ENCODE results near the gene INTS6L. TPM values are rescaled to one million over a fixed set of nuclear protein-coding genes. Genes with fewer than 3 reads are reported as not detected.

INTS6L gene
- polyA plus RNA-seq, 3 donors, result 2.7 to 29.0 (median 3.0) TPM

DNA sequence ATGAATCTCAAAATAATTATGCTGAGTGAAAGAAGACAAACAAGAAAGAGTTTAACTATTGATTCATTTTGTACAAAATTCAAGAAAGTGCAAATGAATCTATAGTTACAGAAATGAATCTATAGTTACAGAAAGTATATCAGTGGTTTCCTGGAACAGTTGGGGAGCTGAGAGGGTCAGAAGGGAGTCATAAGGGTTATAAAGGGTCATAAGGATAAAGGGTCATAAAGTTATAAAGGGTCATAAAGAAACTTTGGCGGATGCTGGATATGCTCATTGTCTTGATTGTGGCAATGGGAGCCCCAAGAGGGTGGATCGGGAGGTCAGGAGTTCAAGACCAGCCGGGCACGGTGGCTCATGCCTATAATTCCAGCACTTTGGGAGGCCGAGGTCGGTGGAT, 26.0 kb upstream of the INTS6L start:
- H3K27me3 ChIP-seq (ENCODE audit: control insufficient read depth in 2 of 2, insufficient read depth in 2 of 2, low read length in 2 of 2), result no peaks in the 10 kb centered on the region
- H2AFZ ChIP-seq (ENCODE audit: insufficient read depth, low read depth, low read length, poor library complexity, severe bottlenecking), result no peak overlapping the region
- no peak overlapping the region for H3K4me3 Mint-ChIP-seq
- H3K9ac ChIP-seq (ENCODE audit: insufficient read depth, low read length, poor library complexity, severe bottlenecking), result no peak overlapping the region
- no peaks in the 10 kb centered on the region for H3K4me1 Mint-ChIP-seq
- H4K20me1 ChIP-seq (ENCODE audit: insufficient read depth, low read length), result no peaks in the 10 kb centered on the region
- H3K4me1 ChIP-seq (ENCODE audit: control insufficient read depth in 1 of 2, insufficient read depth in 2 of 2, low read length in 2 of 2), result no peaks in the 10 kb centered on the region
- DNase-seq, result no peak
- intact Hi-C loops (cut with micrococcal nuclease), result no loop called here
- H3K4me3 ChIP-seq (replicated peaks in 1 of 3; ENCODE audit: low read depth in 2 of 3, low read length in 3 of 3), result no peak overlapping the region
- no peak overlapping the region for H3K27ac ChIP-seq (ENCODE audit: low read depth in 1 of 2, low read length in 2 of 2)
- TF ChIP-seq, protein P1, sequence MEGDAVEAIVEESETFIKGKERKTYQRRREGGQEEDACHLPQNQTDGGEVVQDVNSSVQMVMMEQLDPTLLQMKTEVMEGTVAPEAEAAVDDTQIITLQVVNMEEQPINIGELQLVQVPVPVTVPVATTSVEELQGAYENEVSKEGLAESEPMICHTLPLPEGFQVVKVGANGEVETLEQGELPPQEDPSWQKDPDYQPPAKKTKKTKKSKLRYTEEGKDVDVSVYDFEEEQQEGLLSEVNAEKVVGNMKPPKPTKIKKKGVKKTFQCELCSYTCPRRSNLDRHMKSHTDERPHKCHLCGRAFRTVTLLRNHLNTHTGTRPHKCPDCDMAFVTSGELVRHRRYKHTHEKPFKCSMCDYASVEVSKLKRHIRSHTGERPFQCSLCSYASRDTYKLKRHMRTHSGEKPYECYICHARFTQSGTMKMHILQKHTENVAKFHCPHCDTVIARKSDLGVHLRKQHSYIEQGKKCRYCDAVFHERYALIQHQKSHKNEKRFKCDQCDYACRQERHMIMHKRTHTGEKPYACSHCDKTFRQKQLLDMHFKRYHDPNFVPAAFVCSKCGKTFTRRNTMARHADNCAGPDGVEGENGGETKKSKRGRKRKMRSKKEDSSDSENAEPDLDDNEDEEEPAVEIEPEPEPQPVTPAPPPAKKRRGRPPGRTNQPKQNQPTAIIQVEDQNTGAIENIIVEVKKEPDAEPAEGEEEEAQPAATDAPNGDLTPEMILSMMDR (IDR thresholded peaks at IDR 0.05), result no peak
- H3K36me3 ChIP-seq (replicated peaks in 1 of 2; ENCODE audit: control insufficient read depth in 1 of 2, insufficient read depth in 2 of 2, low read length in 2 of 2), result no peaks in the 10 kb centered on the region
- H3K27ac Mint-ChIP-seq, result no peak overlapping the region
- no peaks in the 10 kb centered on the region for H3K36me3 Mint-ChIP-seq
- no peaks in the 10 kb centered on the region for H3K79me2 ChIP-seq (ENCODE audit: insufficient read depth, low read length)
- no peak overlapping the region for H3K4me2 ChIP-seq (replicated peaks; ENCODE audit: extremely low read depth, low read length, poor library complexity, severe bottlenecking)
- peaks cover 0 to 2% (median 0%) of the 10 kb centered on the region in 7 donors for H3K9me3 Mint-ChIP-seq
- H3K27me3 Mint-ChIP-seq (ENCODE audit: low read depth in 3 of 3), result peaks cover 0 to 6% (median 2%) of the 10 kb centered on the region in 3 donors
- no peaks in the 10 kb centered on the region for H3K9me3 ChIP-seq (replicated peaks in 1 of 2; ENCODE audit: control insufficient read depth in 1 of 2, insufficient read depth in 1 of 2, low read length in 2 of 2)
- 100% methylated on average over 4 of the region's 6 CpGs for WGBS (ENCODE audit: insufficient coverage)

DNA sequence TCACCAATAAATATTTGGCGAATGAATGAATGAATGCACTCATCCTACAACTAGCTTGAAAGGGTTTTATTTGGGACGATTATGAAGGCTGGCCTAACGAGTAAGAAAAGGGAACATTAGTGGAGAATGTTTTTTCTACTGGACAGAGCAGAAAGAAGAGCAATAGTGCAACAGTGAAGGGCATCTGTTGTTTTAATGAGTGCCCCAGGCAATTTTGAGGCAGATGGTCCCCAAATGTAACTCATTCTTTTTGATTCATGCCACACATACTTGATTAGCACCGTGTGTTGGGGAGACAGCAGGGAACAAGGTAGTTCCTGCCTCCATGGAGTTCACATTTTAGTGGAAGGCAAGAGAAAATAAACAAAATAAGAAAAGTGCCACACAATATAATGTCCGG, 22.7 kb upstream of the INTS6L start:
- H4K20me1 ChIP-seq (ENCODE audit: insufficient read depth, low read length), result no peaks in the 10 kb centered on the region
- H3K27me3 ChIP-seq (ENCODE audit: control insufficient read depth in 2 of 2, insufficient read depth in 2 of 2, low read length in 2 of 2), result no peaks in the 10 kb centered on the region
- H3K9me3 Mint-ChIP-seq, result peaks cover 0 to 2% (median 0%) of the 10 kb centered on the region in 7 donors
- intact Hi-C loops (cut with micrococcal nuclease), result no loop called here
- H3K36me3 ChIP-seq (replicated peaks in 1 of 2; ENCODE audit: control insufficient read depth in 1 of 2, insufficient read depth in 2 of 2, low read length in 2 of 2), result no peaks in the 10 kb centered on the region
- no peaks in the 10 kb centered on the region for H3K9me3 ChIP-seq (replicated peaks in 1 of 2; ENCODE audit: control insufficient read depth in 1 of 2, insufficient read depth in 1 of 2, low read length in 2 of 2)
- no peak overlapping the region for H3K4me3 Mint-ChIP-seq
- H3K4me2 ChIP-seq (replicated peaks; ENCODE audit: extremely low read depth, low read length, poor library complexity, severe bottlenecking), result no peak overlapping the region
- H3K27me3 Mint-ChIP-seq (ENCODE audit: low read depth in 3 of 3), result peaks cover 0 to 6% (median 2%) of the 10 kb centered on the region in 3 donors
- H3K4me3 ChIP-seq (replicated peaks in 1 of 3; ENCODE audit: low read depth in 2 of 3, low read length in 3 of 3), result no peak overlapping the region
- no peak overlapping the region for H2AFZ ChIP-seq (ENCODE audit: insufficient read depth, low read depth, low read length, poor library complexity, severe bottlenecking)
- no peaks in the 10 kb centered on the region for H3K79me2 ChIP-seq (ENCODE audit: insufficient read depth, low read length)
- H3K4me1 Mint-ChIP-seq, result no peaks in the 10 kb centered on the region
- H3K36me3 Mint-ChIP-seq, result no peaks in the 10 kb centered on the region
- H3K27ac ChIP-seq (ENCODE audit: low read depth in 1 of 2, low read length in 2 of 2), result no peak overlapping the region
- DNase-seq, result no peak
- H3K4me1 ChIP-seq (ENCODE audit: control insufficient read depth in 1 of 2, insufficient read depth in 2 of 2, low read length in 2 of 2), result no peaks in the 10 kb centered on the region
- WGBS (ENCODE audit: insufficient coverage), result no CpG with 5 or more reads among the region's 5 CpGs
- H3K27ac Mint-ChIP-seq, result no peak overlapping the region
- TF ChIP-seq, protein P1 (IDR thresholded peaks at IDR 0.05), result no peak
- no peak overlapping the region for H3K9ac ChIP-seq (ENCODE audit: insufficient read depth, low read length, poor library complexity, severe bottlenecking)
